CD4-positive, alpha-beta T cell treated with Interleukin-17A for 1 hour (primary cell): ENCODE measurements around the gene PLEKHG4.
A peak's percentile ranks its signal among the peaks of the same experiment; 100 is the strongest.

ENCODE experiments used
- DNase-seq: peaks from one replicate; pipeline ENCODE4 v3.0.0-alpha.2; 2020

PLEKHG4 gene

DNA sequence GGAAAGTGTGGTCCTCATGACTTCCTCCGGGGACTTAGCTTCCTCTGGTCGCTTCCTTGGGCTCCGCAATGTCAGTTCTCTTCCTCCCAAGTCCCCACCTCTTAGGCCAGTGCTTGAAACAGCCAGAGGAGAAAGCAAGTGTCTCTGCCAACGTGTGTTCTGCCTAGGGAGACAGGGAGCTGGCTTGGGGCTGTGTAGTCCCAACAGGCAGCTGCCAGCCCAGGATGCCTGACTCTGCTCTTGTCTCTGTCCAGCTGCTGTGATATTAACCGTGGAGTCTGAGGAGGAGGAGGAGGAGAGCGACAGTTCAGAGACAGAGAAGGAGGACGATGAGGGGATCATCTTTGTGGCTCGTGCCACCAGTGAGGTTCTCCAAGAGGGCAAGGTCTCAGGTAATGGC is 13.5 kb upstream of the PLEKHG4 start:
- no peak for DNase-seq

DNA sequence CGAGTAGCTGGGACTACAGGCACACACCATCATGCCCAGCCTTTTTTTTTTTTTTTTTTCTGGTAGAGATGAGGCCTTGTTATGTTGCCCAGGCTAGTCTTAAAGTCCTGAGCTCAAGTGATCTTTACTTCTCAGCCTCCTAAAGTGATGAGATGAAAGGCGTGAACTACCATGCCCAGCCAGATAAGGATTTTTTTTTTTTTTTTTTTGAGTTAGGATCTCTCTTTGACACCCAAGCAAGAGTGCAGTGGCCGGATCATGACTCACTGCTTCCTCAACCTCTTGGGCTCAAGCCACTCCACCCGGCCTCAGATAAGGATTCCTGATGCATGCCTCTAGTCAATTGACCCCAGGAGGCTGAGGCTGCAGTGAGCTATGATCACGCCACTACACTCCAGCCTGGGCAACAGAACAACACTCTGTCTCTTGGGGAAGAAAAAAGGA is 11.2 kb upstream of the PLEKHG4 start:
- DNase-seq: no peak

DNA sequence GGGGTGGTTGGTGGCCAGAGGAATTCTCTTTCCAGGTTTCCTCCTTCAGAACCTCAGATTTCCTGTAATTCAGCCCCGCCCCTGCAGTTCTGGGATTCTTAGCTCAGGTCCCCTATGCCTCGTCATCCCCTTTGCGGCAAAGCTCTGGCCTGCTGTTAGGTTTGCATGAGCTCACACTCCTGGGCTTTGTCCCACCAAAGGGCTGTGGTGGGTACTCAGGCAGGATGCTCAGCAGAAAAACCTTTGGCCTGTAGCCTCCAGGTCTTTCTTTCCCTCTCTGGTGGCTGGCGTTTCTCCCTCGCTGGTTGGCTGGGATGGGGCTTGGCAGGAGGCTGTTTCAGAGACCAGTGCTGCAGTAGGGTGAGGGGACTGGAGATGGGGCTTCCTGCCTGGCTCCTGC is 9.6 kb upstream of the PLEKHG4 start:
- DNase-seq: no peak

DNA sequence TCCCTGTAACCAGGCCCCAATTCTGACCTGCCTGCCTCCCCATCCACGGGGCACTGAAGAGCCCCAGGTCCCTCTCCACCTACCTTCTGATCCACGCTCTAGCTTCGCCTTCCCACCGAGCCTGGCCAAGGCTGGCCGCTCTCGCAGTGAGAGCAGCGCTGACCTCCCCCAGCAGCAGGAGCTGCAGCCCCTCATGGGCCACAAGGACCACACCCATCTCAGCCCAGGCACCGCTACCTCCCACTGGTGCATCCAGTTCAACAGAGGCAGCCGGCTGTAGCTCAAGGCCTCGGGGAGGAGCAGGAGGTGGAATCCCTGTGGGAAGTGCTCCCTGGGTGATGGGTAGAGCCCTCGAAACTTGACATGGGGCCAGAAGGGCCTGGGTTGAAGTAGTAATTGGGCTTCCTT is 8.4 kb upstream of the PLEKHG4 start:
- no peak for DNase-seq

DNA sequence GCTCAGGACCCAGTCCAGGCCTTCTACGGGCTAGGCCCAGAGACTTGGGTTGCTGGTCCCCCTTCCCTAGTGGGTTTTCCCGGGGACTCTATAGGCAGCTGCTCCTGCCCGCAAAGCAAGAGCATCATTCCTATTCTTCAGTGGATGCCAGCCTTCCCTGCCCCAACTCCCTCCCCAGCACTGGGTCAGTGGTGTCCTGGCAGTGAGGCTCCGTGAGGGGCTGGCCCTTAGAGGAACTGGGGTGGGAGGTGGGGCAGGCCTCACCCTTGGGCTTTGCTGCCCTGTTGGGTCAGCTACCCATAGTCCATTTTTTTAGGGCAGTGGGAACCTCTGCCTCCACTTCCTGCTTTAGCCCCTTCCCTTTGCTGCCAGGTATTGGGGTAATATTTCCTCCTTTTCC is 7.9 kb upstream of the PLEKHG4 start:
- no peak for DNase-seq

DNA sequence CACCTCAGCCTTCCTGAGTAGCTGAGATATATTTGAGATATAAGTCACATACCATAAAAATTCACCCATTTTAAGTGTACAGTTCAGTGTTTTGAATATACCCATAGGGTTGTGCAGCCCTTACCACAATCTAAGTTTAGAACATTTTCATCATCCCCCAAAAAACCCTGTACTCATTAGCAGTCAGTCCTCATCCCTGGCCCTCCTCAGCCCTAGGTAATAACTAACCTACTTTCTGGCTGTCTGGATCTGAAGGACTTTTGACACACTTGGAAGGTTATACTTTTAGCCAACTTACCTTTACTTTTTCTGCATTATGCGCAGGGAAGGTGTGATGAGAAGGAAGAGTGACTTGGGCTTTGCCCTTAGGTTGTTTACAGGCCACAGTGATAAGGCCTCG is 4.0 kb upstream of the PLEKHG4 start:
- DNase-seq: no peak

DNA sequence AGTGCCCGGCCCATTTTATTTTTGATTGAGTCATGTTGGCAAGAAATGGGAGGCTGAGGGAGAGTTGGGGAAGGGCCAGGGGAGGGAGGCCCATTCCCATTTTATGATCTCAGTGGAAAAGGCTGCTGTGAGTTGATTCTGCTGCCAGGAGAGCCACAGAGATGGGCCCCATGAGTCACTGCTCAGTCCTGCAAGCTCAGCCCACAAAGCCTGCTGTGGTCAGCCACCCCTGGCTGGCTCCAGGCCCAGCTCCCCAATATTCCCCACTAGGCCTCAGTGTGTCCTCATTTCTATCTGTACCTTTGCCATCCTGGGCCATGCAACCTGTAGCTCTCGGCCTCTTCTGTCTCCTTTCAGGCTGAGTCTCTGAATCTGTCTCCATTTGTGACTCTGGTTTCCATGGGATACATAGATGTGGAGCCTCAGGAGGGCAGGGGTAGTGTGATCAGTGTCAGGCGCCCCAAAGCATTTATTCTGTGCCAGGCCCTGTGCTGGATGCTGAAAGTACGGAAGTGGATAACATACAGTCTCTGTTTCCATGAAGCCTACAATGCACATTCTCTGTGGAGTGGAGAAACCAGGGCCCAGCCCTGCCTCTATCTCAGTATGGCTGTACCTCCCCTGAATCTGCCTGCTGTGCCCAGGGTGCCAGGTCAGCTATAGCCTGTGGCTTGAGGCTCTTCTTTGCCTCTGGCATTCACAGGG is 1.9 kb upstream of the PLEKHG4 start:
- DNase-seq: no peak

DNA sequence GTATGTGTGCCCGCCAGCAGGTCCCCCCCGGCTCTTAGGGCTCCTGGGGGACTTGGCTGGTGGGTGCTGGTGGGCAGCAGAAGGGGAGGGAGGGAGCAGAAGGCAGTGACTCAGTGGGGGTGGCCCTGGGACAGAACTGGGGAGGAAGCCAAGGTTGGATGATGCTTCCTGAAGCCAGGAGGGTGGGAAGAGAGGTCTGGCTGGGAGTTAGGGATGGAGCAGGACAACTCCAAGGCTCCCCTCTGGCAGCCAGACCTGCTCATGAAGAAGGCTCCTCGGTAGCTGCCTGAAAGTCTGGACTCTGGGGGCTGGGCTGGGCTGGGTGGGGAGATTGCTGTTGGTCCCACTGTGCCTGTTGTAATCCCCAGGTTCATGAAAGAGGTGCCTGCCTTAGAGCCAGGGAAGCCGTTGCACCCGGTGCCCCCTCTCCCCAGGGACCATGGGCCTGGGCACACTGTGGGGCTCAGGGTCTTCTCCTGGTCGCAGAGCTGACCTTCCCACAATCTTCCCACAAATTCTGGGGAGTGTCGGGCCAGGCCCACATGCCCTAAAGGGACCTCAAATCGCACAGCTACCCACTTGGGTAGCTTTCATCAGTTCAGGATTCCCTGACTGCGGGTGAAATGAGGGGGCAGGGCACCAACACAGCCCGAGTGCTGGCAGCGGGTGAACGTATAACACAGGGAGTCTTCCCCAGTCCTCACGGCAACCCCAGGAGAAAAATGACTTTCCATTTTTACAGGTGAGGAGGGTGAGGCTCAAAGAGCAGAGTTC is 1.1 kb upstream of the PLEKHG4 start:
- no peak for DNase-seq

DNA sequence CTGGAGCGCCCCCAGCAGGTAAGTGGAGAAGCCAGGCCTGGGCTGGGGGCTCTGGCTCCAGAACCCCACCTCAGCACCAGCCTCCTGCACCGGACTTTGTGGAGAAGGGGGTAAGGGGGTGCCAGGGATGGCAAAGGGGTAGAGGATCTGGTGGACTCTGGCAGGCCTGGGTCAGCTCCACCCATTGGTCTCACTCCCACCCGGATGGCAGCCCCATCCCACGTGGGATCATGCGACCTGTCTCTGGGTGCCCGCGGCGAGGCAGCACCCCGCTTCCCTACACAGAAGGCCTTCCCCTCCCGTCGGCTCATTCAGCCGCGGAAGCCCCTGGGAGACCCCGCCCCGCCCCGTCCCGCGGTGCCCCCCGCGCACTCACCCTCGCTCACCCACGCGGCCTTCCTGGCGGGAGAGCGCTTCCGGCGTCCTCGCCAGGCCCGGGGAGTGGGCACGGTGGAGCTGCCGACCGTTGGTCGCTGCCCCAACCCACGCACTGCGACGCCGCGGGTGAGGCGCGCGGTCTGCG is 498 bp upstream of the PLEKHG4 start:
- peak; percentile 46 for DNase-seq

DNA sequence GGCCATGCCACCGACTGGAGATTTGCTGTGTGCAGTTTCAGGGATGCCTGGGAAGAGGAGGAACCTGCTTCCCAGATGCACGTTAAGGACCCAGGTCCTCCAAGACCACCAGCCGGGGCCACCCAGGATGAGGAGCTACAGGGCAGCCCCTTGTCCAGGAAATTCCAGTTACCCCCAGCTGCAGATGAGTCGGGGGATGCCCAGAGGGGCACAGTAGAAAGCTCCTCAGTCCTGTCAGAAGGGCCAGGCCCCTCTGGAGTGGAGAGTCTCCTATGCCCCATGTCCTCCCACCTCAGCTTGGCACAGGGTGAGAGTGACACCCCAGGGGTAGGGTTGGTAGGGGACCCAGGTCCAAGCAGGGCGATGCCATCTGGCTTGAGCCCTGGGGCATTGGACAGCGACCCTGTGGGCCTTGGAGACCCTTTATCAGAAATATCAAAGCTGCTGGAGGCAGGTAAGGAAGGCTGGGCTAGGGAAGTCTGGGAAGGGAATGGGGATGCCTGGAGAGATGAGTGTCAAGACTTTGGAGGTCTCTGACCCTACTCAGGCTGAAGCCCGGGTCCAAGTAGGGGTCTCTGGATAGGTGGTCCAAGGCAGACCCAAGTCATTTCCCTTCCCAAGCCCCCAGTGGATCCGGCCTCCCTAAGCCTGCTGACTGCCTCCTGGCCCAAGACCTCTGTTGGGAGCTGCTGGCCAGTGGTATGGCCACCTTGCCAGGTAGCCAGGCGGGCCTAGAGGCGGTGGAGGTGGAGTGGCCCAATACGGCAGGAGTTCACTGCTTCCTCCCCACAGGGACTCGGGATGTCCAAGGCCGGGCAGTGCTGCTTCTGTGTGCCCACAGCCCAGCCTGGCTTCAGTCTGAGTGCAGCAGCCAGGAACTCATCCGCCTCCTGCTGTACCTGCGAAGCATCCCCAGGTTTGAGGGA is 1.0 kb downstream of the PLEKHG4 start:
- DNase-seq: no peak

DNA sequence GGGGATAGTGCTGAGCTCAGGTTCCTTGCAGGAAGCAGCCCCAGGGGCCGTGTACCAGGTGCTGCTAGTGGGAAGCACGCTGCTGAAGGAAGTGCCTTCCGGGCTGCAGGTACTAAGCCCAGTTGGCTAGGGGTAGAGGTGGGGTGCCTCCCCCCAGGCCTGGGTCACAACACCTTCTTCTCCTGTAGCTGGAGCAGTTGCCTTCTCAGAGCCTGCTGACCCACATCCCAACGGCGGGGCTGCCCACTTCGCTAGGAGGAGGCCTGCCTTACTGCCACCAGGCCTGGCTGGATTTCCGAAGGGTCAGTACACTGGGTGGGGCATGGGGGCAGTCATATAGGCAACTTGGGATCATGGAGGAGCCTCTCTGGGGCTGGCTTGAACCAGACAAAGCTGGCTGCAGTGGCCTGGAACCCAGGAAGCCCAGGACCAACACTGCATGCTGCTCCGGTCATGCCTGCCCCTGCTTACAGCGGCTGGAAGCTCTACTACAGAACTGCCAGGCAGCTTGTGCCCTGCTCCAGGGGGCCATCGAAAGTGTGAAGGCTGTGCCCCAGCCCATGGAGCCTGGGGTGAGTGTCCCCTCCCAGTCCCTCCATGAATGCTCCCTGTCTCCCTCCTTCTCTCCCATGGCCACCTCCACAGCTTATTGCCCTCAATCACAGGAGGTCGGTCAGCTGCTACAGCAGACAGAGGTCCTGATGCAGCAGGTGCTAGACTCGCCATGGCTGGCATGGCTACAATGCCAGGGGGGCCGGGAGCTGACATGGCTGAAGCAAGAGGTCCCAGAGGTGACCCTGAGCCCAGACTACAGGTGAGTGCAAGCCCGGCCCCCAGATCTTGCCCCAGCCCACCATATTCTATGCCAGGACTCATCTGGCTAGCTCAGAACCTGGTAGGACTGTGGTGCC is 2.5 kb downstream of the PLEKHG4 start:
- no peak for DNase-seq

DNA sequence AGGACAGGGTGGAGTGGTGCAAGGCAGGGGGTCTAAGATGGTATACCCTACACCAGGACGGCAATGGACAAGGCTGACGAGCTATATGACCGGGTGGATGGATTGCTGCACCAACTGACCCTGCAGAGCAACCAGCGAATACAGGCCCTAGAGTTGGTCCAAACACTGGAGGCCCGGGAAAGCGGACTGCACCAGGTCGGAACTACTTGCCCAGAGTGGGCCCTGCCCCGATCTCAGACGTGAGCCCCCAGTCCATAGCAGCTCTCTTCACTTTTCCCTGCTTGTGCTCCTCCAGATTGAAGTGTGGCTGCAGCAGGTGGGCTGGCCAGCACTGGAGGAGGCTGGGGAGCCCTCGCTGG is 3.1 kb downstream of the PLEKHG4 start:
- no peak for DNase-seq

DNA sequence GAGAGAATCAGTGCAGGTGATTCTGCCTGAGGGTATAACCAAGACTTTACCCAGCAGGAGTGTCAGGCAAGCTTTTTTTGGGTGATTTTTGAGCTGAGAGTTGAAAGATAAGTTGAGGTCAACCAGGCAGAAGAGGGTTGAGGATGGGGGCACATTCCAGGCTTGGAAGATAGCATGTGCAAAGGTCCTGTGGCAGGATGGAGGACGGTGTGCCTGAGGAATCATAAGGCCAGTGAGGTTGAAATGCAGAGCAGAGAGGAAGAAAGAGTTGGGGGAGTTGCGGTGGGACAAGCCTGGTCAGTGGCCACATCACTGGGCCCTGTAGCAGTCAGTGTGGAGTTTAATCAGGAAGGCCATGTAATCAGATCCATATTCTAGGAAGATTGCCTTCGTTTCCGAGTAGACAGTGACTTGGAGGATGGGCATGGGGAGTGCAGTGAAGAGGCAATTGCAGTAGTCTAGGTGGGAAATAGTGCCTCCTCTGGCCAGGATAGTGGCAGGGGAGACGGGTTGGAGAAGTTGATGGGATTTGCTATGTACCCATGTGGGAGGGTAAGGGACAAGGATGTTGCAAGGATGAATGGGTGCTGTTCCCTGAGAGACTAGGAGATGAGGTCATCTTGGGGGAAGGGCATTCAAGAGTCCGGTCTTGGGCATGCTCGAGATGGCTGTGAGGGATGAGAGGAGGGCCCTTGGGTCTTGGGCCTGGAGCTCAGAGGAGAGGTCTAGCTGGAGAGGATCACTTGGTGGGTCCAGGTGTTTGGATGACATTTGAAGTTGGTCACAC is 3.9 kb downstream of the PLEKHG4 start:
- DNase-seq: no peak

DNA sequence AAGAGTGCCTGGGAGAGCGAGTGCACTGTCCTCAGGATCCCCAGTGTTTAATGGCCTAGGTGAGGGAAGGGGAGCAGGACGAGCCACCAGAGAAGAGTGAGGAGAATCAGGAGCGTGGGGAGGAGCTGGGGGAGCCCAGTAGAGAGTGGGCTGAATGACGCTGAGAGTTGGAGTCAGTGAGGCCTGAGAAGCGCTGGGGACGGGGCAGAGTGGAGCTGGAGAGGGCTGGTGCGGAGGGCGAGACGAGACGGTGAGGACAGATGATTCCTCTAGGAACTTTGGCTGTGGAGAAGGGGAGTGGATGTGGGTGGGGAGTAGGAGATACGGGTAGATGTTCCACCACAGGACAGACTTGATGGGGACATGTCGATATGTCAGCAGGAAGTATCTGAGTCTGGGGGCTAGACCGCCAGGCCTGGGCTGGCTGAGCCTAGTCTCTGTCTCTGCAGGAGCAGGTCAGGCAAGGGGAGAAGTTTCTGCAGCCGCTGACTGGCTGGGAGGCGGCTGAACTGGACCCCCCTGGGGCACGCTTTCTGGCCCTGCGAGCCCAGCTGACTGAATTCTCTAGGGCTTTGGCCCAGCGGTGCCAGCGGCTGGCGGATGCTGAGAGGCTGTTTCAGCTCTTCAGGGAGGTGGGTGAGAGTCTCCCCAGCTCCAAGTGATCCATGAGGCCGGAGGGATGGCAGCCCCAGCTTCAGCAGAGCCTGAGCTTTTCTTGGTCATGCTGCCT is 4.7 kb downstream of the PLEKHG4 start:
- DNase-seq: no peak

DNA sequence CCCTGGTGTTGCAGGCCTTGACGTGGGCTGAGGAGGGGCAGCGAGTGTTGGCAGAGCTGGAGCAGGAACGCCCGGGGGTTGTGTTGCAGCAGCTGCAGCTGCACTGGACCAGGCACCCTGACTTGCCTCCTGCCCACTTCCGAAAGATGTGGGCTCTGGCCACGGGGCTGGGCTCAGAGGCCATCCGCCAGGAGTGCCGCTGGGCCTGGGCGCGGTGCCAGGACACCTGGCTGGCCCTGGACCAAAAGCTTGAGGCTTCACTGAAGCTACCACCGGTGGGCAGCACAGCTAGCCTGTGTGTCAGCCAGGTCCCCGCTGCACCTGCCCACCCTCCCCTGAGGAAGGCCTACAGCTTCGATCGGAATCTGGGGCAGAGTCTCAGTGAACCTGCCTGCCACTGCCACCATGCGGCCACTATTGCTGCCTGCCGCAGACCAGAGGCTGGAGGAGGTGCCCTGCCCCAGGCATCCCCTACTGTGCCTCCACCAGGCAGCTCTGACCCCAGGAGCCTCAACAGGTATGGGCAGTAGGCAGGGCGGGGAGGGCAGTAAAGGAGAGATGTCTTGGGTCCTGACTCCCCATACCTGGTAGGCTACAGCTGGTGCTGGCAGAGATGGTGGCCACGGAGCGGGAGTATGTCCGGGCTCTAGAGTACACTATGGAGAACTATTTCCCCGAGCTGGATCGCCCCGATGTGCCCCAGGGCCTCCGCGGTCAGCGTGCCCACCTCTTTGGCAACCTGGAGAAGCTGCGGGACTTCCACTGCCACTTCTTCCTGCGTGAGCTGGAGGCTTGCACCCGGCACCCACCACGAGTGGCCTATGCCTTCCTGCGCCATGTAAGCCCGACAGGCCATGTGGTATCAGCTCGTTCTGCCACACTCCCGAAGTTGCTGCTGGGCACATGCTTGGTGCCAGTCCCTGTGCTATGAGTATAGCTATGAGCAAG is 5.6 kb downstream of the PLEKHG4 start:
- no peak for DNase-seq

DNA sequence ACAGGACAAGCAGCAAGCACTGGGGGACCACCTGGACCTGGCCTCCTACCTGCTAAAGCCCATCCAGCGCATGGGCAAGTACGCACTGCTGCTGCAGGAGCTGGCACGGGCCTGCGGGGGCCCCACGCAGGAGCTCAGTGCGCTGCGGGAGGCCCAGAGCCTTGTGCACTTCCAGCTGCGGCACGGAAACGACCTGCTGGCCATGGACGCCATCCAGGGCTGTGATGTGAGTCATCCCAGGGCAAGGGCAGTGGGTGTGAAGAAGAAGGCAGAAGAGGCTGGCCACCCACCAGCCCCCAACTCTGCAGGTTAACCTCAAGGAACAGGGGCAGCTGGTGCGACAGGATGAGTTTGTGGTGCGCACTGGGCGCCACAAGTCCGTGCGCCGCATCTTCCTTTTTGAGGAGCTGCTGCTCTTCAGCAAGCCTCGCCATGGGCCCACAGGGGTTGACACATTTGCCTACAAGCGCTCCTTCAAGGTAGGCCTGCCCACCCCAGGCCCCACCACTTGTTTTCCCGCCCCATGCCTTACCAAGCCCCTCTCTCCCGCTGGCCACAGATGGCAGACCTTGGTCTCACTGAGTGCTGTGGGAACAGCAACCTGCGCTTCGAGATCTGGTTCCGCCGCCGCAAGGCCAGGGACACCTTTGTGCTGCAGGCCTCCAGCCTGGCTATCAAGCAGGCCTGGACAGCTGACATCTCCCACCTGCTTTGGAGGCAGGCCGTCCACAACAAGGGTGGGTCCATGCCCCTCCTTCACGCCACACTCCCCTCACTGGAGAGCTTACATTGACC is 7.3 kb downstream of the PLEKHG4 start:
- no peak for DNase-seq

DNA sequence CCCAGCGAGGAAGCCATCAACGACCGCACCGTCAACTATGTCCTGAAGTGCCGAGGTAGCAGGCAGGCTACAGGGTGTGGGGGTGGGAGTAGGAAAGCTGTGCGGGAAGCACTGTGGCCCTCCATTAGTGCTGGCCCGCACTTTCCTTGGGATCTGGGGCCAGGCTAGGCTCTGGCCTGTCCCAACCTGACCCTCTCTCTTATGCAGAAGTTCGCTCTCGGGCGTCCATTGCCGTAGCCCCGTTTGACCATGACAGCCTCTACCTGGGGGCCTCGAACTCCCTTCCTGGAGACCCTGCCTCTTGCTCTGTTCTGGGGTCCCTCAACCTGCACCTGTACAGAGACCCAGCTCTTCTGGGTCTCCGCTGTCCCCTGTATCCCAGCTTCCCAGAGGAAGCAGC is 8.6 kb downstream of the PLEKHG4 start:
- no peak for DNase-seq

DNA sequence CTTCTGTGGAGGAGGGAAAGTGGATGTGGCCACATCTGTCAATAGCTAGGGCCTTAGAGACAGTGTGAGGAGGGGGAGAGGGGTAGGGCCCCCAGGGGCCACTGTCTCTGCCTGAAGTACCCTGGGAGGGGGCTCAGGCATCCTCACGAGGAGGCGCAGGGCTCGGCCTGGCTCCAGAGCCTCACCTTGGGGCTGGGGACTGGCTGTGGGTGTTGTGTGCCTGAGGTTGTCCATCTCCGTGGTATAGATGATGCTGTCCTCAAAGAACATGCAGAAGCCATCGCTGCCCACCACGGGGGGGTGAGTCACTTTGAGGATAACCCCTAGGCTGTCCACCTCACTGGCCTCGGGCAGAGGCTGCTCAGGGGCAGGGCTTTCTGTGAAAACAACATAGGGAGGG is 12.1 kb downstream of the PLEKHG4 start:
- no peak for DNase-seq
